Ovary (tissue), 9 donors: Measurements from ENCODE around the gene IFNG. TPM values are rescaled to one million over a fixed set of nuclear protein-coding genes. Genes with fewer than 3 reads are reported as not detected.

Experiments
- DNase-seq, 5 donors: peaks; one replicate each; pipeline ENCODE4 v3.0.0-alpha.2; 2019 to 2020
- H3K27ac ChIP-seq, 2 donors: fragments of 200-600 bp; one replicate each; pipeline versions ENCODE4 v1.5.1 to v1.8.0; 2019 to 2022
- H3K27me3 ChIP-seq: fragments of 200-600 bp; one replicate; pipeline ENCODE4 v1.8.0; 2022
- H3K36me3 ChIP-seq: fragments of 200-600 bp; sonication (generic); one replicate; pipeline ENCODE4 v1.5.1; 2019
- H3K4me1 ChIP-seq: one replicate; pipeline ENCODE4 v1.8.1; 2013; ENCODE audit warnings: mild to moderate bottlenecking, moderate library complexity; ENCODE audit not compliant: insufficient read depth
- H3K4me3 ChIP-seq: fragments of 200-600 bp; sonication (generic); one replicate; pipeline ENCODE4 v1.5.1; 2017
- H3K9me3 ChIP-seq, 2 donors: fragments of 200-600 bp in 1 of 2; sonication (generic) in 1 of 2; one replicate each; pipeline versions ENCODE4 v1.5.1 to v1.8.1; 2013 to 2019; ENCODE audit warnings: mild to moderate bottlenecking in 1 of 2, moderate library complexity in 1 of 2
- EP300 ChIP-seq: sonication (generic); formaldehyde crosslinking; IDR thresholded peaks from one replicate; pipeline ENCODE4 v1.6.1; 2017; ENCODE audit warnings: antibody characterized with exemption
- POLR2A ChIP-seq: fragments of 450-650 bp; IDR thresholded peaks from one replicate; pipeline ENCODE4 v1.6.1; 2017; ENCODE audit warnings: antibody characterized with exemption, mild to moderate bottlenecking, moderate library complexity
- WGBS, 3 donors: extraction: QIAGEN DNeasy Blood & Tissue Kit in 1 of 3; methylation state at CpG; one replicate each; pipeline versions ENCODE4 v1.1.5 to v1.1.7; 2013 to 2017; 5-methylcytosine and 5-hydroxymethylcytosine counted together
- intact Hi-C, 4 donors: fragments of 100-400 bp; cut with DNase I; formaldehyde crosslinking; loops; one replicate each; pipeline versions ENCODE4 v1.11.0 to v1.15.1; 2022 to 2023
- polyA plus RNA-seq, 2 donors: library from polyadenylated mRNA; stranded (reverse); fragments of 200-250 nt in 1 of 2; fragments of 350-450 nt in 1 of 2; fragmentation: Illumina TruSeq in 1 of 2; extraction: RNeasy Lipid Tissue Mini Kit (QIAGEN cat#74804) in 1 of 2; gene quantifications; one replicate each; pipeline ENCODE4 v1.2.3, GENCODE V29; 2013 to 2014
- total RNA-seq, 7 donors: library from RNA; depleted of rRNA in 2 of 7; stranded (reverse); fragments of >200 nt in 2 of 7; fragmentation: NEBNext Ultra II Directional in 3 of 7; extraction: Animal tissue kit (Norgen Biotek cat#: 25700) in 3 of 7; gene quantifications; one replicate each; pipeline versions ENCODE4 v1.1.0 to v1.2.4, GENCODE V29; 2016 to 2023
- TF ChIP-seq, protein P1 (sequence below), 3 donors: fragments of 450-650 bp in 2 of 3; fragments of 200-600 bp in 1 of 3; IDR thresholded peaks; one replicate each; pipeline versions ENCODE4 v1.5.1 to v1.8.0; 2016 to 2022; ENCODE audit warnings: antibody characterized with exemption in 3 of 3, mild to moderate bottlenecking in 1 of 3
- donor health status: DM: no; HTN: no; CAD: no; lungs with moderate emphysema.
- donor health status: DM: no; HTN: no; CAD: no.
- donor health status: Bipolar disorder and iron deficiency.
- donor health status: DM: yes; HTN: yes; CAD: no.
- donor health status: DM: no; HTN: no; CAD: no.
- donor health status: DM: yes; HTN: yes; CAD: no.

IFNG gene
- total and polyA plus RNA-seq, 9 donors, result 0.25 to 0.66 TPM; not detected in 7

DNA sequence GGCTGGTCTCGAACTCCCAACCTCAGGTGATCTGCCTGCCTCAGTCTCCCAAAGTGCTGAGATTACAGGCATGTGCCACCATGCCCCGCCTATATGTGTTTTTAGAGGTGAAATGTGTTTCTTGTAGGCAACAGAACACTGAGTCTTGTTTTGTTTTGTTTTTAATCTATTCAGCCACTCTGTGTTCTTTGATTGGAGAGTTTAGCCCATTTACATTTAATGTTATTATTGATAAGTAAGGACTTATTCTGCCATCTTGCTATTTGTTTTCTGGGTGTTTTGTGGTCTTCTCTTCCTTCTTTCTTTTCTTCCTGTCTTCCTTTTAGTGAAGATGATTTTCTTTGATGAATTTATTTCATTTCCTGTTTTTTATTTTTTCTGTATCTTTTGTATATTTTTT is 29.6 kb downstream of the IFNG start:
- Histone ChIP-seq H3K9me3 (no peaks in the 10 kb centered on the region), H3K27ac (no peak overlapping the region), H3K4me3 (no peak overlapping the region), H3K36me3 (no peaks in the 10 kb centered on the region), H3K4me1 (no peaks in the 10 kb centered on the region), H3K27me3 (no peaks in the 10 kb centered on the region)
- intact Hi-C loops, result no loop called here
- TF ChIP-seq, protein P1, sequence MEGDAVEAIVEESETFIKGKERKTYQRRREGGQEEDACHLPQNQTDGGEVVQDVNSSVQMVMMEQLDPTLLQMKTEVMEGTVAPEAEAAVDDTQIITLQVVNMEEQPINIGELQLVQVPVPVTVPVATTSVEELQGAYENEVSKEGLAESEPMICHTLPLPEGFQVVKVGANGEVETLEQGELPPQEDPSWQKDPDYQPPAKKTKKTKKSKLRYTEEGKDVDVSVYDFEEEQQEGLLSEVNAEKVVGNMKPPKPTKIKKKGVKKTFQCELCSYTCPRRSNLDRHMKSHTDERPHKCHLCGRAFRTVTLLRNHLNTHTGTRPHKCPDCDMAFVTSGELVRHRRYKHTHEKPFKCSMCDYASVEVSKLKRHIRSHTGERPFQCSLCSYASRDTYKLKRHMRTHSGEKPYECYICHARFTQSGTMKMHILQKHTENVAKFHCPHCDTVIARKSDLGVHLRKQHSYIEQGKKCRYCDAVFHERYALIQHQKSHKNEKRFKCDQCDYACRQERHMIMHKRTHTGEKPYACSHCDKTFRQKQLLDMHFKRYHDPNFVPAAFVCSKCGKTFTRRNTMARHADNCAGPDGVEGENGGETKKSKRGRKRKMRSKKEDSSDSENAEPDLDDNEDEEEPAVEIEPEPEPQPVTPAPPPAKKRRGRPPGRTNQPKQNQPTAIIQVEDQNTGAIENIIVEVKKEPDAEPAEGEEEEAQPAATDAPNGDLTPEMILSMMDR (IDR thresholded peaks at IDR 0.05), result no peak
- TF ChIP-seq EP300, result no peak
- no peak for TF ChIP-seq POLR2A
- DNase-seq, result no peak
- 82 to 85% (median 83%) methylated on average over 2 of the region's 2 CpGs for WGBS, 3 donors

GRCh38 chr12:68122236-68122920 is 37.2 kb downstream of the IFNG start:
- no peaks in the 10 kb centered on the region for H3K36me3 ChIP-seq
- H3K4me3 ChIP-seq, result no peak overlapping the region
- no peak for DNase-seq
- 47 to 57% (median 50%) methylated on average over 3 of the region's 3 CpGs for WGBS, 3 donors
- intact Hi-C loops, result no loop called here
- no peak overlapping the region for H3K27ac ChIP-seq
- TF ChIP-seq, protein P1 (IDR thresholded peaks at IDR 0.05), result no peak
- TF ChIP-seq POLR2A (no peak), EP300 (no peak)
- no peaks in the 10 kb centered on the region for H3K4me1 ChIP-seq
- H3K27me3 ChIP-seq, result no peaks in the 10 kb centered on the region
- H3K9me3 ChIP-seq, result no peaks in the 10 kb centered on the region

DNA sequence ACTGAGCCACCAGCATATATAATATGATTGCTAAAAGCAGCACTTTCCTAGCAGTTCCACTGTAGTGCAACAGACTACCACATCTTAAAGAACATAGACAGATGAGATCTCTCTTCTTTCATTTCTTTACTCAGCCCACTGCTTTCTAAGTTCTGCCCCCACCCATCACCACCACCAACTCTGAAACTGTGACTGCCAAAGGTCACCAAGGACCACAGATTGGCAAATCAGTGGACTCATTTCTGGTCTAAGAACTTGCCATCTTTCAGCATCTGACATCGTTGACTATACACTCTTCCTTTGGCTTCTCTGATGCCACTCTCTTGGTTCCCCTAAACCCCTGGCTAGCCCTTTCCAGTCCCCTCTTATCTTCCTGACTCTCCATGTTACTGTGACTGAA is 38.4 kb downstream of the IFNG start:
- Histone ChIP-seq H3K4me1 (no peaks in the 10 kb centered on the region), H3K27ac (no peak overlapping the region), H3K36me3 (no peaks in the 10 kb centered on the region), H3K27me3 (no peaks in the 10 kb centered on the region), H3K9me3 (no peaks in the 10 kb centered on the region), H3K4me3 (no peak overlapping the region)
- WGBS, 3 donors, result 89 to 97% (median 93%) methylated on average over 1 of the region's 1 CpG
- intact Hi-C loops, result no loop called here
- no peak for TF ChIP-seq EP300
- no peak for TF ChIP-seq POLR2A
- TF ChIP-seq, protein P1 (IDR thresholded peaks at IDR 0.05), result no peak
- no peak for DNase-seq

DNA sequence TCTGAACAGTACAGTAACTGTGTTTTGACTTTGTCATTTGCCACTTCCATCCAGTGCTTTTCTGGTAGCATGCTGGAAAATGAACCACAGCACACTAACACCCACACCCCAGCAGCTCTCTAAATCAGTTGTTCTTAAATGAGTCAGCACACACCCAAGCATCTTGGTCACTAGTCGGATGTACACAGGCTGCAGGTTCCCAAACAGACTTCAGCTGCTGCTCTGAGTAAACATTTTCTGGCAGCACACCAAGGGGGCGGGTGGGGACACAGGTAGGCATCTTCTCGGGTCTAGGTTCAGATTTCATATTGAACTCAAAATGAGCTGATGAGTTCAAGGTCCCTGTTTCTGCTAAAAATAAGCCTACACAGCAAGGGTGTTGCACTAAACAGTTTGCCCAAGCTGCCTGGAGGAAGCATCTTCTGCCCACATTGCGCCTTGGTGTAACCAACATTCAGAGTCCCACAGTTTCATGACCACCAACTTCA is 39.8 kb downstream of the IFNG start:
- DNase-seq, result no peak
- Histone ChIP-seq H3K4me3 (no peak overlapping the region), H3K4me1 (no peaks in the 10 kb centered on the region), H3K27ac (no peak overlapping the region), H3K9me3 (no peaks in the 10 kb centered on the region), H3K36me3 (no peaks in the 10 kb centered on the region), H3K27me3 (no peaks in the 10 kb centered on the region)
- TF ChIP-seq POLR2A, result no peak
- TF ChIP-seq, protein P1 (IDR thresholded peaks at IDR 0.05), result no peak
- TF ChIP-seq EP300, result no peak
- WGBS, 3 donors, result 71 to 76% (median 74%) methylated on average over 4 of the region's 4 CpGs
- intact Hi-C loops, result no loop called here
